ENCODE results near the gene DNMBP.

GRCh38 chr10:99981581-99982199 is 28.1 kb downstream of the DNMBP start:
- TF ChIP-seq CTCF (IDR thresholded peaks at IDR 0.05; ENCODE audit: insufficient read depth, low read length) (no peak), SPI1 (IDR thresholded peaks at IDR 0.05; ENCODE audit: borderline replicate concordance, low read depth) (no peak), POLR2AphosphoS5 (IDR thresholded peaks at IDR 0.05; ENCODE audit: low read depth) (no peak), REST (IDR thresholded peaks at IDR 0.05; ENCODE audit: insufficient replicate concordance, low read depth) (no peak), GABPA (IDR thresholded peaks at IDR 0.05; ENCODE audit: low read depth) (no peak)

Measured in HL-60 (cell line).